SK-N-SH (cell line): Measurements from ENCODE around the gene NIPAL1.

ENCODE experiments used
- CTCF ChIP-seq: fragments of 200-600 bp; sonication (generic); IDR thresholded peaks from 2 replicates; pipeline ENCODE4 v1.6.1; 2017; ENCODE audit warnings: antibody characterized with exemption, mild to moderate bottlenecking, moderate library complexity
- EP300 ChIP-seq, 2 experiments: IDR thresholded peaks; 2 replicates each; pipeline versions ENCODE4 v1.4.0 to v1.6.1; 2012; ENCODE audit warnings: borderline replicate concordance in 1 of 2, low read depth in 1 of 2, low read length in 1 of 2
- GABPA ChIP-seq: IDR thresholded peaks from 2 replicates; pipeline ENCODE4 v1.4.0; 2012; ENCODE audit warnings: low read depth, mild to moderate bottlenecking
- NFIC ChIP-seq: IDR thresholded peaks from 2 replicates; pipeline ENCODE4 v1.4.0; 2012; ENCODE audit warnings: borderline replicate concordance
- REST ChIP-seq: IDR thresholded peaks from 2 replicates; pipeline ENCODE4 v1.6.1; 2012; ENCODE audit warnings: mild to moderate bottlenecking, low read depth, low read length, moderate library complexity
- RFX5 ChIP-seq: IDR thresholded peaks from 2 replicates; pipeline ENCODE4 v1.6.1; 2012; ENCODE audit warnings: mild to moderate bottlenecking, improper control_type of control experiment, low read length
- RXRA ChIP-seq: IDR thresholded peaks from 2 replicates; pipeline ENCODE4 v1.4.0; 2012; ENCODE audit warnings: low read depth, mild to moderate bottlenecking, borderline replicate concordance
- TAF1 ChIP-seq: IDR thresholded peaks from 2 replicates; pipeline ENCODE4 v1.6.1; 2012; ENCODE audit warnings: low read depth, mild to moderate bottlenecking, low read length, moderate library complexity, borderline replicate concordance

- no peak for TF ChIP-seq RXRA
- TF ChIP-seq CTCF = no peak
- no peak for TF ChIP-seq NFIC
- TF ChIP-seq TAF1 = no peak
- no peak for TF ChIP-seq RFX5
- TF ChIP-seq EP300 (IDR thresholded peaks at IDR 0.05; ENCODE audit: borderline replicate concordance in 1 of 2, low read depth in 1 of 2, low read length in 1 of 2) = no peak
- TF ChIP-seq GABPA = no peak
- TF ChIP-seq REST = no peak
Observed at GRCh38 chr4:48022192-48022799, 5.7 kb downstream of the NIPAL1 start.
